Astrocyte (in vitro differentiated cells and primary cell): ENCODE results near the gene SORD. TPM values are rescaled to one million over a fixed set of nuclear protein-coding genes. Genes with fewer than 3 reads are reported as not detected.
A peak's percentile ranks its signal among the peaks of the same experiment; 100 is the strongest.

ENCODE experiments used
- DNase-seq: peaks from one replicate; pipeline ENCODE4 v3.0.0-alpha.2; 2010; ENCODE audit warnings: low read depth
- FAIRE-seq: peaks from 2 replicates; lab custom pipeline; 2011; peaks lifted over from hg19 to GRCh38; lab: Jason Lieb, UNC
- H2AFZ ChIP-seq: 2 replicates; pipeline ENCODE4 v1.6.0; 2012; ENCODE audit warnings: low read depth, low read length, inconsistent platforms
- H3K27ac ChIP-seq: 2 replicates; pipeline ENCODE4 v1.5.1; 2011; ENCODE audit warnings: low read depth, low read length, inconsistent platforms
- H3K27me3 ChIP-seq: 2 replicates; pipeline ENCODE4 v1.6.0; 2011; ENCODE audit warnings: low read length, inconsistent platforms; ENCODE audit not compliant: insufficient read depth
- H3K36me3 ChIP-seq: 2 replicates; pipeline ENCODE4 v1.5.1; 2011; ENCODE audit warnings: low read length, inconsistent platforms; ENCODE audit not compliant: insufficient read depth
- H3K4me1 ChIP-seq: 2 replicates; pipeline ENCODE4 v1.5.1; 2011; ENCODE audit warnings: low read length, inconsistent platforms; ENCODE audit not compliant: insufficient read depth
- H3K4me2 ChIP-seq: 2 replicates; pipeline ENCODE4 v1.6.0; 2012; ENCODE audit warnings: low read length, inconsistent platforms
- H3K4me3 ChIP-seq: 2 replicates; pipeline ENCODE4 v1.5.1; 2011; ENCODE audit warnings: low read depth, mild to moderate bottlenecking, low read length, inconsistent platforms; ENCODE audit not compliant: insufficient read depth
- H3K79me2 ChIP-seq: 2 replicates; pipeline ENCODE4 v1.6.0; 2012; ENCODE audit warnings: mild to moderate bottlenecking, low read length, inconsistent platforms; ENCODE audit not compliant: insufficient read depth
- H3K9ac ChIP-seq: 2 replicates; pipeline ENCODE4 v1.6.0; 2012; ENCODE audit warnings: mild to moderate bottlenecking, low read length, inconsistent platforms
- H3K9me3 ChIP-seq: 2 replicates; pipeline ENCODE4 v1.5.1; 2012; ENCODE audit warnings: low read depth, mild to moderate bottlenecking, low read length, inconsistent platforms; ENCODE audit not compliant: insufficient read depth
- H4K20me1 ChIP-seq: 2 replicates; pipeline ENCODE4 v1.6.0; 2012; ENCODE audit warnings: low read length, inconsistent platforms; ENCODE audit not compliant: insufficient read depth
- H3K27ac Mint-ChIP-seq: one replicate; pipeline ENCODE4 v1.8.0; 2021; ENCODE audit warnings: mild to moderate bottlenecking, mixed read lengths; ENCODE audit not compliant: unreplicated experiment
- H3K27me3 Mint-ChIP-seq: one replicate; pipeline ENCODE4 v1.8.0; 2021; ENCODE audit warnings: low read depth, mixed read lengths; ENCODE audit not compliant: unreplicated experiment
- H3K36me3 Mint-ChIP-seq: one replicate; pipeline ENCODE4 v1.8.0; 2021; ENCODE audit warnings: low read depth, mixed read lengths; ENCODE audit not compliant: unreplicated experiment
- H3K4me1 Mint-ChIP-seq: one replicate; pipeline ENCODE4 v1.8.0; 2021; ENCODE audit warnings: low read depth, mixed read lengths; ENCODE audit not compliant: unreplicated experiment
- H3K4me3 Mint-ChIP-seq: one replicate; pipeline ENCODE4 v1.8.0; 2021; ENCODE audit warnings: mild to moderate bottlenecking, moderate library complexity, mixed read lengths; ENCODE audit not compliant: unreplicated experiment
- H3K9me3 Mint-ChIP-seq: one replicate; pipeline ENCODE4 v1.8.0; 2021; ENCODE audit warnings: mild to moderate bottlenecking, mixed read lengths; ENCODE audit not compliant: unreplicated experiment
- CTCF ChIP-seq: IDR thresholded peaks from 2 replicates; pipeline ENCODE4 v1.5.1; 2011; ENCODE audit warnings: low read depth, mild to moderate bottlenecking, inconsistent platforms, low read length, moderate library complexity; ENCODE audit not compliant: insufficient read depth
- EZH2 ChIP-seq: IDR thresholded peaks from 2 replicates; pipeline ENCODE4 v1.6.1; 2012; ENCODE audit warnings: mild to moderate bottlenecking, low read length, inconsistent platforms; ENCODE audit not compliant: insufficient read depth
- total RNA-seq: library from RNA; stranded (reverse); gene quantifications from 2 replicates; pipeline ENCODE4 v1.2.1, GENCODE V29; 2021

Gene SORD
- total RNA-seq, 1 donor from 2014 or later: 26.2 TPM

GRCh38 chr15:45111390-45112142 is 88.6 kb downstream of the SORD start:
- H3K9ac ChIP-seq: no peak overlapping the region
- no peak overlapping the region for H2AFZ ChIP-seq
- no peak overlapping the region for H3K27ac Mint-ChIP-seq
- no peaks in the 10 kb centered on the region for H3K79me2 ChIP-seq
- H3K4me1 Mint-ChIP-seq: no peaks in the 10 kb centered on the region
- peaks cover 6% of the 10 kb centered on the region for H3K9me3 Mint-ChIP-seq
- H3K4me1 ChIP-seq: no peaks in the 10 kb centered on the region
- DNase-seq (no peak), FAIRE-seq (no peak)
- H3K27ac ChIP-seq: no peak overlapping the region
- H3K27me3 ChIP-seq: peaks cover 71% of the 10 kb centered on the region
- H4K20me1 ChIP-seq: no peaks in the 10 kb centered on the region
- no peak overlapping the region for H3K4me2 ChIP-seq
- no peaks in the 10 kb centered on the region for H3K9me3 ChIP-seq
- peaks cover 79% of the 10 kb centered on the region for H3K27me3 Mint-ChIP-seq
- H3K36me3 Mint-ChIP-seq: no peaks in the 10 kb centered on the region
- H3K36me3 ChIP-seq: no peaks in the 10 kb centered on the region
- TF ChIP-seq CTCF (no peak), EZH2 (peak; percentile 12)
- H3K4me3 ChIP-seq: no peak overlapping the region
- H3K4me3 Mint-ChIP-seq: no peak overlapping the region

- FAIRE-seq (no peak), DNase-seq (no peak)
- Histone ChIP-seq H3K4me3 (no peak overlapping the region), H3K27me3 (peaks cover 74% of the 10 kb centered on the region), H3K4me1 (no peaks in the 10 kb centered on the region), H3K9ac (no peak overlapping the region), H3K9me3 (no peaks in the 10 kb centered on the region), H2AFZ (peak overlapping the region; percentile 47), H4K20me1 (no peaks in the 10 kb centered on the region), H3K4me2 (peak overlapping the region; percentile 48), H3K36me3 (no peaks in the 10 kb centered on the region), H3K27ac (no peak overlapping the region), H3K79me2 (no peaks in the 10 kb centered on the region)
- H3K36me3 Mint-ChIP-seq: no peaks in the 10 kb centered on the region
- H3K27ac Mint-ChIP-seq: no peak overlapping the region
- no peak for TF ChIP-seq CTCF
- TF ChIP-seq EZH2: no peak
- peaks cover 6% of the 10 kb centered on the region for H3K9me3 Mint-ChIP-seq
- peaks cover 75% of the 10 kb centered on the region for H3K27me3 Mint-ChIP-seq
- no peaks in the 10 kb centered on the region for H3K4me1 Mint-ChIP-seq
- no peak overlapping the region for H3K4me3 Mint-ChIP-seq
Observed at GRCh38 chr15:45112143-45112590, 89.2 kb downstream of the SORD start.
